HG03469 (cell line): ENCODE data around the gene UNK.
"Not testable (repeated sequence)": the region's sequence is repeated elsewhere in the genome, so short reads cannot be mapped to it uniquely, and the experiment has no call there.

Source experiments
- ATAC-seq: cut with Tn5 transposase; IDR thresholded peaks from one replicate; pipeline ENCODE4 v1.9.1; 2021; ENCODE audit warnings: mild to moderate bottlenecking, moderate library complexity, moderate number of reproducible peaks; ENCODE audit not compliant: unreplicated experiment

The UNK gene

GRCh38 chr17:75771334-75772281 lies 13.0 kb upstream of the UNK start:
- ATAC-seq, result no peak

GRCh38 chr17:75773121-75773807 lies 11.3 kb upstream of the UNK start:
- no peak for ATAC-seq

- ATAC-seq, result no peak
Observed at GRCh38 chr17:75773808-75774470, 10.7 kb upstream of the UNK start.

GRCh38 chr17:75774471-75774990 lies 10.1 kb upstream of the UNK start:
- no peak for ATAC-seq

- no peak for ATAC-seq
Observed at GRCh38 chr17:75774991-75775668, 9.5 kb upstream of the UNK start.

GRCh38 chr17:75776386-75777295 lies 8.0 kb upstream of the UNK start:
- ATAC-seq, result no peak

GRCh38 chr17:75777296-75777922 lies 7.2 kb upstream of the UNK start:
- no peak for ATAC-seq

- ATAC-seq, result not testable (repeated sequence)
Observed at GRCh38 chr17:75778066-75778860, 6.3 kb upstream of the UNK start.

- ATAC-seq, result no peak
Observed at GRCh38 chr17:75778861-75779249, 5.8 kb upstream of the UNK start.

GRCh38 chr17:75779250-75779986 lies 5.2 kb upstream of the UNK start:
- peak; percentile 57 for ATAC-seq

- no peak for ATAC-seq
Observed at GRCh38 chr17:75779987-75780889, 4.4 kb upstream of the UNK start.

GRCh38 chr17:75783069-75783783 lies 1.4 kb upstream of the UNK start:
- ATAC-seq, result no peak

GRCh38 chr17:75783803-75784472 lies 668 bp upstream of the UNK start:
- ATAC-seq, result no peak

- ATAC-seq, result peak; percentile 27
Observed at GRCh38 chr17:75785016-75785890, 647 bp downstream of the UNK start.

- no peak for ATAC-seq
Observed at GRCh38 chr17:75791254-75791653, 6.6 kb downstream of the UNK start.
